Activated T-cell treated with anti-CD3 and anti-CD28 coated beads for 4 hours (primary cell): ENCODE data around the gene CASP9.
"Not testable (repeated sequence)": the region's sequence is repeated elsewhere in the genome, so short reads cannot be mapped to it uniquely, and the experiment has no call there.

Experiments used
- DNase-seq: peaks from one replicate; pipeline ENCODE4 v3.0.0-alpha.2; 2020

The CASP9 gene

DNA sequence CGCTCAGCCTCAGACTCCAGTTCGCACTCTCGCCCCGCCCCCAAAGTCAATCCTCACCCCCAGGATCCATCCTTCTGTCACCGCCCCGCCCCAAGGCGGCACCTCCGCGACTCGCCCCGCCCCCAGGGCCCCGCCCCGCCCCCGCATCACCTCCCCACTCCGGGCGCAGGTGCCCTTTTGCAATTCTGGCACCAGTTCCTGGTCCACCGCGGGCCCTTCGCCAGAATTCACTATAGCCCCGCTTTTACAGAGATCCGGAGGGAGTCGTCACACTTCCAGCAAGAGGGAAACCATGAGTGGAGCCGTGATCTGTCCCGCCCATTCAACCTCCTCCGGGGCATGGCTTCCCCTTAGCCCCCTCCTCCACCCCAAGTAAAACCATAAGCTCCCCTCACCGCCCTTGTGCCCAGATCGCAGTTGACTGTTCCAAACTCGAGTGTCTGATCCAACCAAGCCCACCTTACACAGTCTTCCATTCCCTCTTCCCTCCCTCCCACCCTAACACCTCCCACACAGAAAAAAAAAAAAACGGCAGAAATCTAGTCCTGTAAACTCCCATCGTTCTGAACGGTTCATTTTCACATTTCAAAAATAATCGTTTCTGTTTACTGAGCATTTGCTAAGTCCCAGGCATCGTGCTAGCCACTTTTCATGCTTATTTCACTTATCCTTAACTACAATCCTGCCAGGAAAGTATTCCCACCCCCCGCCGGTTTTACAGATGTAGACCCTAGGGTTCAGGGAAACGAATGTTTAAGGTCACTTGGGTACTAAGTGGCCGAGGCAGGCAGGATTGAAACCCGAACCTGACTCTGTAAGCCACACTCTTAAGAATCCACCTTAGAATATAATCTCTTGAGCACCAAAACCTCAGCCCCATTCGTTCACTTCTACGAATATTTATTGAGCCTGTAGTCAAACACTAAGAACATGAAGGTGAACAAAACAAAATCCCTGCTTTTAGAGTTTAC, 1.3 kb upstream of the CASP9 start:
- no peak for DNase-seq

DNA sequence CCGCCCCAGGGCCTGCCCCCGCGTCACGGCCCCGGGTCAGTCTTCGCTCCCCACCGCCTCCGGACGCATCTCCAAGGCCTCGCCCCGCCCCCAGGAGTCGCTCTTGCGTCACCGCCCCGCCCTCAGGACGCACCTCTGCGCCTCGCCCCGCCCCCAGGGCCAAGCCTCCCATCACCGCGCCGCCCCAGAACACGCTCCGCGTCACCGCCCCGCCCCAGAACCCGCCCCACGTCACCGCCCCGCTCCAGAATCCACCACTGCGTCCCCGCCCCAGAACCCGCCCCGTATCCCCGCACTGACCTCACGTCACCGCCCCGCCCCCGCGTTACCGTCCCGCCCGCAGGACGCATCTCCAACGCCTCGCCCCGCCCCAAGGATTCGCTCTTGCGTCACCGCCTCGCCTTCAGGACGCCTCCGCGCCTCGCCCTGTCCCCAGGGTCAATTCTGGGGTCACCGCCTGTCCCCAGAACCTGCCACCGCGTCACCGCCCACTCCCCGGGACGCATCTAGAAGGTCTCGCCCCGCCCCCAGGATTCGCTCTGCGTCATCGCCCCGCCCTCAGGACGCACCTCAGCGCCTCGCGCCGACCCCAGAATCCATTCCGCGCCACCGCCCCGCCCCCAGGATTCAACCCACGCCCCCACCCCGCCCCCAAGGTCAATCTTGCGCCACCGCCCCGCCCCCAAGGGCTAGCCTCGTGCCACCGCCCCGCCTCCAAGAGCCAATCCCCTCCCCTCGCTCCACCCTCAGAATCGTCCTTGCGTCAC, 451 bp upstream of the CASP9 start:
- DNase-seq = peak; percentile 100

DNA sequence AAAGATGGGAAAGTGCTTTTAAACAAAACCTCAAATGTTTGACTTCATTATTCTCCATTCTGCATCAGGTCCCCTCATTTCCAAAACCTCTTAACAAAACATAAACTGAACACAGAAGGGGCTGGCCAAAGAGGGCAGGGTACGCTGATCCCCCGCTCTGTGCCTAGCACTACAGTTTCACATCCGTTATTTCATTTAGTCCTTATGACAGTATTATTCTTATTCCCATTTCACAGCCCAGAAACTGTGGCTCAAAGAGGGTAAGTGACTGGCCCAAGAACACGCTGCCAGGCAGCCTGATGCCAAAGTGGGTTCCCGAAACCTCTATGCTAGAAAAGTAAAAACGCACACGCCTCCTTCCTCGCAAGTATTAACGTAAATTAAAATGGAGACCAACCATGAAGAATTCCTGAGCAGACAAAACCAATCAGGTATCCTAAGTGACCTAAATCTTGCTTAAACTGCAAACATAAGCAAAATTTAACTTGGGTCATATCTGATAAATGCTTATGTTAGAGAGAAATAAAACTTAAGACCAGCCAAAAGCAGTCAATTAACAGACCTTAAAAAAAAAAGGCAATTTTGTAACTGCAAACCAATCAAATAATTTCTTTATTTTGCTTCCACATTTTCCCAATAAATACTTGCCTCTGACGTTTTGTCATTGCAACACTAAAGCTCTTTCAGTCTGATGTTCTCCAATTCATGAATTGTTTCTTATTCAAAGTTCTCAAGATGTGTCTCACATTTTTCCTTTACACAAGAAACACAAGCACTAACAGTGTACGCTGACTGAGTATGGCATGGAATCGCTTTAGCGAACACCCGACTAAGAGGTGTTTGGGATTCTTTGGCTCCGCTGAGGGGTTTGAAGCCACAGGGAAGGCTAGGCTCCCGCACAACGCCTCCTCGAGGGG, 653 bp downstream of the CASP9 start:
- DNase-seq = no peak

DNA sequence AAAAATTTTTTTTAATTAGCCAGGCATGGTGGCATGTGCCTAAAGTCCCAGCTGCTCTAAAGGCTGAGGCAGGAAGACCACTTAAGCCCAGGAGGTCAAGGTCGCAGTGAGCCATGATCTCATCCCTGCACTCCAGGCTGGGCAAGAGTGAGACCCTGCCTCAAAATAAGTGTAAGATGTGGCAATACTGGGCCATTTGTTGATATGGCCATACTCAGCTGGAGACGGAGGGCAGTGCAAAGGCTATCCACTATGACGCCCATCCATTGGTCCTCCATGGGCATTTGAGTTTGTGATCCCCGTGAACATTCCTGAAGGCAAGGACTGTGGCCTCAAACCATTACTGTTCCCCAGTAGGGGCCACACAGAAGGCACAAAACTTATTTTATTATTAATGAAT, 1.5 kb downstream of the CASP9 start:
- DNase-seq = no peak

DNA sequence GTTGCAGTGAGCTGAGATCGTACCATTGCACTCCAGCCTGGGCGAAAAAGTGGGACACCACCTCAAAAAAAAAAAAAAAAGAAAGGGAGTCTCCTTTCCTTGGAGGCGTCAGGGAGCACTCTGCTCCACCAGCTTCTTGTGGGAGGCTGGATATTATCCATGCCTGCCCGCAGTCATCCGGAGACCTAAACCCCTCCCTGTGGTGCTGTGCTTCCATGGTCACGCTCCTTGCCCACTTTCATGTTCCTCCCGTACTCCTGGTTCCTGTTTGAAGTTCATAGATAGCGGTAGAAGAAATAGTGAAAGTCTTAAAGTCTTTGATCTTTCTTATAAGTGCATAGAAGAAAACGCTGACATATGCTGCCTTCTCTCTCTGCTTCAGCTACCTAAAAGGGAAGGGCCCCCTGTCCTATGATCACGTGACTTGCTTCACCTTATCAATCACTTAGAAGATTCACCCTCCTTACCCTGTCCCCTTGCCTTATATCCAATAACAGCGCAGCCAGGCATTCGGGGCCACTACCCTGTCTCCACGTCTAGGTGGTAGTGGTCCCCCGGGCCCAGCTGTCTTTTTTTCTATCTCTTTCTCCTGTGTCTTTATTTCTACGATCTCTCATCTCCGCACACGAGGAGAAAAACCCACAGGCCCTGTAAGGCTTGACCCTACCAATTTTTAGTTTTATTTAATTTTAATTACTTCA, 2.7 kb downstream of the CASP9 start:
- DNase-seq = not testable (repeated sequence)

DNA sequence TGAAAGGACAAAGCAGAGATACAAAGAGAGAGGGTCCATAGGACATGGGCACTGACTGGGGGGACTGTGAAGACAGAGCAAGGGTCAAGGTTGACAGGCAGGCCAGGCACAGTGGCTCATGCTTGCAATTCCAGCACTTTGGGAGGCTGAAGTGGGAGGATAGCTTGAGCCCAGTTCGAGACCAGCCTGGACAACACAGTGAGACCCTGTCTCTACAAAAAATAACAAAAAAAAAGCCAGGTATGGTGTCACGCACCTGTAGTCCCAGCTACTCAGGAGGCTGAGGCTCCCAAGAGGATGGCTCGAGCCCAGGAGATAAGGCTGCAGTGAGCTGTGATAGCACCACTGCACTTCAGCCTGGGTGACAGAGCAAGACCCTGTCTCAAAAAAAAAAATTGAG, 4.4 kb downstream of the CASP9 start:
- no peak for DNase-seq

DNA sequence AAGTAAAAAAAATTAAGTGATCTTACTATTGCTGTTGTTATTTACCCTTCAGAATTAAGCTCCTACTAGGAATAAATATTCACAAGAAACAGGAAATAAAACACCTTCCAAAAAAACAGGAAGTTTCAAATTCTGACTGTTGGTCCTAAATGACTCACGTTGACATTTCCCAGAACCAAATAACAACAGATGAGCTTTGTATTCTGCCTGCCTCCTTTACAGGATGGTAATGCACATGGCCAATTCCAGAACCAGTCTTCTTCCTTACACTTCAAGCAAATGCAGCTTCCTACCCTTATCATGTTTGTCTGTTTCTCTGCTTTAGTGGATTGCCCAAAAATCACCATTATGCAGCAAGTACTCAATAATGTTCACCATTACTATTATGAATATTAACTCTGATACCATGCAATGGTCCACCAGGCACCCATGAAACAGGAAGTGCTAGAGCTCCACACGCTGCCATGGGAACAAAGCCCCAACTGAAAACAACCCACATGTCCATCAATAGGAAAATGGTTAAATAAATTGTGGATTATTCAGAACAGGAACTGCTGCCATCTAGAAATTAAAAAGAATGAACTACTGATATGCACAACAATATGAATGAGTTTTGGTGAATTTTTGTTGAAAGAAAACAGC, 8.9 kb downstream of the CASP9 start:
- DNase-seq = no peak

DNA sequence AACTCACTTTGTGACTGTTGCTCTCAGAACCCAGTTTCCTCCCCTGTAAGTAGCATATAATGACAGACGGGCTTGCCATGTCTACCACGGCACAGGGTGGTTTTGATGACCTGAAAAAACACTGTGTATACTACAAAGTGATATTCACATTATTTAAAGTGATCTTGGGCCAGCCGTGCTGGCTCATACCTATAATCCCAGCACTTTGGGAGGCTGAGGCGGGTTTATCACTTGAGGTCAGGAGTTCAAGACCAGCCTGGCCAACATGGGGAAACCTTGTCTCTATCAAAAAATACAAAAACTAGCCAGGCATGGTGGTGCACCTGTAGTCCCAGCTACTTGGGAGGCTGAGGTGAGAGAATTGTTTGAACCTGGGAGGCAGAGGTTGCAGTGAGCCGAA, 9.5 kb downstream of the CASP9 start:
- not testable (repeated sequence) for DNase-seq

DNA sequence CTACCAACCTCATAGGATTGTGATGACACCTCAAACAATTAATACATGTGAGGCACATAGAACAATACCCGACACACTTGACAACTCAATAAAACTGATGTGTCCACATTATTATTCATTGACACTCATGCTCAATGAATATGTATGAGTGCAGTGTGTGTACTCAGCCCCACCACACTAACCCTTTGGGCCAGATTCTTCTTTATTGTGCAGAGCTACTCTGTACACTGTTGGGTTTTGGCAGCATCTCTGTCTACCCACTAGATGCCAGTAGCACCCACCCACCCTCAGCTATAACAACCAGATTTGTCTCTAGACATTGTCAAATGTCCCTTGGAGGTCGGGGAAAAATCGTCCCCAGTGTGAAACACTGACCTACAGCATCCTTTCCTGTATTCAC, 10.1 kb downstream of the CASP9 start:
- no peak for DNase-seq

DNA sequence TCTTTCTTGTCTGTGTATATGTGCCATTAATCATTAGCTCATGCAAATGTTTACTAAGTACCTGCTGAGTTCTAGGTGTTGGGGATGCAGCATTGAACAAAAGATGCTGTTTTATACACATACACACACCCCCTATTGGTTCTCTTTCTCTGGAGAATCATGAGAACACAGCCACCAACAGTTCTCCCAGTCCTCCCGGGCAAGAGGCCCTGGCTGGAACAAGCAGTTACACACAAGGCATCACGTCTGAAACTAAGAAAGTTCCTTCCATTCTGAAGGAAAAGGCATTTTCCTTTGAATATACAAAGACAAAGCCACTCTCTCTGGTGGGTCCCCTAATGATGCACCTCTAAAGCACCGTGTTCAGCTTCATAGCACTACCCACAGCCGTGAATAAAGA, 10.8 kb downstream of the CASP9 start:
- no peak for DNase-seq

DNA sequence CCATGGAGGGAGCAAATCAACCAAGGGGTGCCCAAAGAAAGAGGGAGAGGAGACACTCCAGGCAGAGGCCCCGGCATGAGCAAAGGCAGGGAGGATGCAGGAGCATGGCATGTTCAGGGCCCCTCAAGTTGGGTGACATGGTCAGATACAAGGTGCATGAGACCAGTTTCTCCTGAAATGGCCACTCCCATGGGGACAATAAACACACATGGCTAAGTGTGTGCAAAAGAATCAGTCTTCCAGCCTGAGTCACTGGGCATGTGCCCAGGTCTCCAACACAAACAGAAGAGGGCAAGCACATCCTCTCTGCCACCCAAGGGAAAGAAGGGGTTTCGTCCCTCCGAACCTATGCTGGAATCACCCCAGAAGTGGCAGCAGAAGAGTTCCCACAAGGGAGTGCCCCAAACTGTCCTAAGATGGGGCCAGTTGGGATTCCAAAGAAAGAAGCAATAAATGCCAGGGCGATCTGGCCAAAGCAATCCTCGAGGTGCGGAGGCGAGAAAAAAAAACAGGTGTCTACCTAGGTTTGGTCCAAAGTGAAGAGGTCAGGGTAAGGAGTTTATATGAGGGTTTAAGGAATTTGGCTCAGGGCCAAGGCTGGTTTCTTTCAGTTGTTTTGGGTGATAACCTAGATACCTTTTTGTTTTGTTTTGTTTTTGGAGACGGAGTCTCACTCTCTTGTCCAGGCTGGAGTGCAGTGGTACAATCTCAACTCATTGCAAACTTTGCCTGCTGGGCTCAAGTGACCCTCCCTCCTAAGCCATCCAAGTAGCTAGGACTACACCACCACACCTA, 13.2 kb downstream of the CASP9 start:
- no peak for DNase-seq

DNA sequence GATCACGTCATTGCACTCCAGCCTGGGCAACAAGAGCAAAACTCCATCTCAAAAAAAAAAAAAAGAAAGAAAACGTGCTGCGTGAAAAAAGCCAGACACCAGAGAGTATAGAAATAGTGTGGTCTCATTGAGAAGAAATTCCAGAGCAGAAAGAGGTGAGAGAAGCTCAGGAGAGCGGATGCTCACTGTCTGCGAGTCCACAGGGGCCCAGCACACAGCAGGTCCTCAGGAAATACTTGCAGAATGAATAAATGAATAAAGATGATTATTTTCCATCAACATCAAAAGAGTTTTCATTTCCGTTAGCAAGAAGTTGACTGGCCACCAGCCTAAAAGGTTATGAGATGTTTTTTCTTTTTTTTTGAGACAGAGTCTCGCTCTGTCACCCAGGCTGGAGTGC, 14.4 kb downstream of the CASP9 start:
- no peak for DNase-seq

DNA sequence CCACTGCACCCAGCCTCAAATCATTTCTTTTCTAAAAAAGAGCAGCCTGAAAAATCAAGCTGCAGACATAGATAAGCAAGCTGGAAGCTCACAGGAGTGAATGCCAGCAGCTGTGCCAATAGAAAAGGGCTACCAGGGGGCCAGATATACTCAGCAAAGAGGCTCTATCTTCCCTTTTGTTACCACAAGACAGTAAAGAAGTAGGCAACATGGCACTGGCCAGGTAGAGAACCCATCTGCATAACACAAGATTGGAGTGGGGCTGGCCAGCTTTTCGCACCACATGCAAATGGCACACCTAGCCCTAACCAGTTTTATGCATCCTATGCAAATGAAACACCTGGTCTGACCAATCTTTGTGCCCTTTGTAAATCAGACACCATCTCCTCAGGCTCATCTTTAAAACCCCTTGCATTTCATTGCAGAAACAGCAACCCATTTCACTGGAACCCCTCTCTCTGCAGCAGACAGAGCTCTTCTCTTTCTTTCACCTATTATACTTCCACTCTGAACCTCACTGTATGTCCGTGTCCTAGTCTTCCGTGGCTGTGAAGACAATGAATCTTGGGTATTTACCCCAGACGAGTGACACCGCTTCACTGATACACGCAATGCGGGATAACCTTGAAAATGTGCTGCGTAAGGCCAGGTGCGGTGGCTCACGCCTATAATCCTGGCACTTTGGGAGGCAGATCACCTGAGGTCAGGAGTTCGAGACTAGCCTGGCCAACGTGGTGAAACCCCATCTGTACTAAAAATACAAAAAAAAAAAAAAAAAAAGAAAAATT, 15.1 kb downstream of the CASP9 start:
- no peak for DNase-seq

DNA sequence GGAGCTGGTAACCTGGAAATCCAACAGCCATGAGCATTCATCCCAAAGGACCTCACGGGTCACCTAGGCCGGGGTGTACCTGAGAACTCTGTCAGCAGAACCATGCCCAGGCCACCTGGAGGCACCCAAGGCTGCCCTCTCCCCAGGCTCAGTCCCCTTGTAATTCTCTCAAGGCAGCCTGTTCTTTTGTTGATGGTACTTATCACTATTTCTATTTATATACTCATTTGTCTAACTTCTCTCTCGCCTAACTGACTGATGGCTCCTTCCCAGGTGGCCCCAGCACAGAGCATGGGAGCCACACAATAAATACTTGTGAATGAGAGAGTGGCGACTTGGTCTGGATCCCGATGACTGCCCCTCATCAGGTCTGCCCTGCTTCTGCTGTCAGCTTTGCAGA, 16.7 kb downstream of the CASP9 start:
- no peak for DNase-seq

DNA sequence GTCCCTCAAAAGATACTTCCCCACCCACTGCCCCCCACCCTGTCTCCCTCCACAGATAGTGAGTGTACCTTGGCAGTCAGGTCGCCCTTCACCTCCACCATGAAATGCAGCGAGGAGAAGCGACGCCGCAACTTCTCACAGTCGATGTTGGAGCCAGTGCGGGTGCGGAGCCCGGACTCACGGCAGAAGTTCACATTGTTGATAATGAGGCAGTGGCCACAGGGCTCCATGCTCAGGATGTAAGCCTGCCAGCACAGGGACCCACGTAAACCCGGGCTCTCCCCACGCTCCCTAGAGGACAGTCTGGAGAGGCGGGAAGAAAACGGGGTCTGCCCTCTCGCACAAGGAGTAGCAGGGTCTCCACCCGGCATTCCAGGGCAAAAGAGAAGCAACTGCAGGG, 17.2 kb downstream of the CASP9 start:
- DNase-seq = no peak

DNA sequence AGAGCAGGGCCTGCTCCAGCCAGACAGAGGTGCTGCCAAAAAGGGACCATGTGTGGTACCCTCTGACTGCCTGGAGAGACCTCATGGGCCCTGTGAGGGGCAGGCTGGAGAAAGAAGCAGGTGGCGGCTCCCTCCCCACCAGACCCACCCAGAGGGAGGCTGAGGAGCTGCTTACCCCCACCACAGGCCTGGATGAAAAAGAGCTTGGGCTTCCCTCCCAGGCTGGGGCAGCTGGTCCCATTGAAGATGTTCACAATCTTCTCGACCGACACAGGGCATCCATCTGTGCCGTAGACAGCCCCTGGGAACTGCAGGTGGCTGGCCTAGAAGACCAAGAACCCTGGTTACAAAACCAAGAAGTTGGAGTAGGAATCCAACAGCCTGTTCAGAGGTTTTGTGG, 19.6 kb downstream of the CASP9 start:
- DNase-seq = no peak

DNA sequence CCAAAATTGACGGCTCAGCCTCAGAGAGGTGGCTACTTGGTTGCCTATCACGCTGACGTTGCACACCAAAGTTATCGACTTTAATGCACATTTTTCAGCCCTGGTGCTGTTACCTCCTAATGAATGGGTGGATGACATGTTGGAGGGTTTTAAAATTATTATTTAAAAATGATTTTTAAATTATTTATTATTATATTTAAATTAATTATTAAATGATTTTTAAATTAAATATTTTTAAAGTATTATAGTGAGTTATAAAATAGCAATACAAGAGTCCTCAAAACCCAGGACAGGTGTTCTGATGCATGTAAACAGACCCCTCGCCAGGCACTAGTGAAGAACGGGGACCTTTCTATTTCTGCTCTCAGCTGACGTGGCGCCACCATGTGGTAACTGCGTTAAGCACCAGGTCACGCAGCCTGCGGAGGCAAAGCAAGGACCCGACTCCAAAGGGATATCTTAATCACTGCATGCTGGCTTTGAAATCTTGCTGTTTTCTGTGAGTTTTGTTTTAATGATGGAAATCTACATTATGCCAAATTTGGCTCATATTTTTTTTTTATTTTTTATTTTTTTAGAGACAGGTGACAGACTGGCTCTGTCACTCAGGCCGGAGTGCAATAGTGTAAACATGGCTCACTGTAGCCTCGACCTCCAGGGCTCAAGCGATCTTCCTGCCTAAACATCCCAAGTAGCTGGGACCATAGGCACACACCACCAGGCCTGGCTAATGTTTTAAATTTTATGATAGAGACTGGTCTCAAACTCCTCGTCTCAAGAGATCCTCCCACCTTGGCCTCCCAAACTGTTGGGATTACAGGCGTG, 22.6 kb downstream of the CASP9 start:
- peak; percentile 26 for DNase-seq

DNA sequence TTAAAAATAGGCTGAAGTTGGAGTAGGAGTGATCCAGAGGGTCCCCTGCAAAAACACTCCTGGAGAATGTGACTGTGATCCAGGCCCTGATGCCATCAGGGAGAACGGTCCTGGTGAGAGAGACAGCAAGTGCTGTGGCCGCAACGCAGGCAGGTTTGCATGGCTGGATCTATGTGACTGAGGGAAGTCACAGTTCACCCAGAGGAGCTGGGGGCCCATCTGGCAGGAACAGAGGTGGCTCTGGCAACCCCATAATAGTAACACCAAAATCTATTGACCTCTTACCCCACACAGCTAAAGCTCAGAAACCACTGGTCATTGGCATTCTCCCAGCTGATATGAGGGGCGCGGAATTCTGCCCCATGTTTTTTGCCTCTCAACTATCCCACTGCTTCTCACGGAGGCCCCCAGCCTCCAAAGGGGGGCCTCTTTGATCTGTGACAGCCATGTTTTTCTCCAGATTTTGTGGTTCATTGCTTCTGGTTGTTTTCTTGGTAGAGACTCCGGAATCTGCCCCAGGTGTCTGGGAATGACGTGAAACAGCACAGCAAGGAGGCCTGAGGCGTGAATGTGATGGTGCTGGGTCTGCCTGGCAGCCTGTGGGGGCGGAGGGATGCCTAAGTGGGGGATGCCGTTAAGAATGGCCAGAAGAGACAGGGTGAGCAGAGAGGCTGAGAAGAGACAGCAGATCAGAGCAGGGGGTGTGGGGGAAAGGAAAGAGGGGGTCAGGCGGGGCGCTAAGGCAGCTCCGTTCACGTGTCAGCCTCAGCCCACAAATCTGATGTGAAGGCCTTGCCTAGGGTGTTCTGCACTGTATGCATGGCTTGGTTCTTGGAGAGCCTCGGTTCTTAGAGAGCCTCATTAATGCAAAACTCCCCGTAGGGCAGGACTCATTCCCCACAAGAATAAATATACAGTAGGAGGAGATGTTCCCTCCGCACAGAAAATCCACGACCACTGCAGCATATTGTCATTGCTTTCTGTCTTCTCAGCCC, 23.5 kb downstream of the CASP9 start:
- no peak for DNase-seq
